ENCODE data around the gene STX3. TPM values are rescaled to one million over a fixed set of nuclear protein-coding genes. Genes with fewer than 3 reads are reported as not detected.
A peak's percentile ranks its signal among the peaks of the same experiment; 100 is the strongest.
"Not testable (repeated sequence)": the region's sequence is repeated elsewhere in the genome, so short reads cannot be mapped to it uniquely, and the experiment has no call there.

The STX3 gene
- total RNA-seq, 5 donors from 2014 or later (not counting 1 experiment from before 2014, with no cell fraction given): 8.9 to 13.3 (median 11.4) TPM

- peaks cover 6 to 16% of the 10 kb centered on the region in 2 experiments for H3K4me1 ChIP-seq (ENCODE audit: control insufficient read depth in 1 of 2, extremely low read depth in 1 of 2, insufficient read depth in 2 of 2, low read length in 2 of 2)
- ATAC-seq (replicated peaks in 1 of 4): no peak
- peaks cover 0 to 4% (median 3%) of the 10 kb centered on the region in 3 donors for H3K9me3 Mint-ChIP-seq
- H3K4me3 Mint-ChIP-seq: no peak overlapping the region
- DNase-seq: no peak
- POLR2A ChIA-PET: no interaction called here
- H3K36me3 Mint-ChIP-seq: no peaks in the 10 kb centered on the region
- H3K4me1 Mint-ChIP-seq: peaks cover 18 to 32% (median 29%) of the 10 kb centered on the region in 3 donors
- H3K27ac ChIP-seq (ENCODE audit: low read length): no peak overlapping the region
- peaks cover 0 to 5% of the 10 kb centered on the region in 2 donors for H3K36me3 ChIP-seq (ENCODE audit: control insufficient read depth in 2 of 2, extremely low read depth in 1 of 2, insufficient read depth in 1 of 2, low read length in 1 of 2)
- no CpG with 5 or more reads among the region's 1 CpG for WGBS (ENCODE audit: insufficient coverage)
- H3K4me3 ChIP-seq (ENCODE audit: control insufficient read depth in 1 of 2, extremely low read depth in 1 of 2, low read length in 1 of 2): no peak overlapping the region
- CTCF ChIA-PET: interaction anchor here in 1 of 2 donors (0.9 kb wide), 1 partner anchor 61 kb away, joined by 6 read pairs; no protein-coding TSS in a partner anchor
- H3K9me3 ChIP-seq: no peaks in the 10 kb centered on the region
- no peaks in the 10 kb centered on the region for H3K27me3 ChIP-seq (replicated peaks in 1 of 2; ENCODE audit: control insufficient read depth in 2 of 2, extremely low read depth in 1 of 2, insufficient read depth in 2 of 2, low read length in 1 of 2)
- no peak overlapping the region for H3K27ac Mint-ChIP-seq
- H3K27me3 Mint-ChIP-seq: no peaks in the 10 kb centered on the region
Measured at GRCh38 chr11:59813364-59813763, 58.2 kb downstream of the STX3 start.

- H3K4me3 Mint-ChIP-seq: peak overlapping the region in 1 of 3 donors; percentile 1
- no peaks in the 10 kb centered on the region for H3K36me3 Mint-ChIP-seq
- ChIA-PET CTCF (interaction anchor here in 1 of 2 donors (0.9 kb wide), 1 partner anchor 62 kb away, joined by 6 read pairs; no protein-coding TSS in a partner anchor), POLR2A (no interaction called here)
- Histone ChIP-seq H3K27ac (ENCODE audit: low read length) (no peak overlapping the region), H3K9me3 (no peaks in the 10 kb centered on the region), H3K27me3 (replicated peaks in 1 of 2; ENCODE audit: control insufficient read depth in 2 of 2, extremely low read depth in 1 of 2, insufficient read depth in 2 of 2, low read length in 1 of 2) (no peaks in the 10 kb centered on the region), H3K4me3 (ENCODE audit: control insufficient read depth in 1 of 2, extremely low read depth in 1 of 2, low read length in 1 of 2) (no peak overlapping the region), H3K4me1 (ENCODE audit: control insufficient read depth in 1 of 2, extremely low read depth in 1 of 2, insufficient read depth in 2 of 2, low read length in 2 of 2) (peaks cover 10 to 21% of the 10 kb centered on the region in 2 experiments), H3K36me3 (ENCODE audit: control insufficient read depth in 2 of 2, extremely low read depth in 1 of 2, insufficient read depth in 1 of 2, low read length in 1 of 2) (peaks cover 0 to under 1% of the 10 kb centered on the region in 2 donors)
- peak in 1 of 35 experiments; percentile 8 for DNase-seq
- no peak overlapping the region for H3K27ac Mint-ChIP-seq
- ATAC-seq (replicated peaks in 1 of 4): no peak
- no CpG with 5 or more reads among the region's 1 CpG for WGBS (ENCODE audit: insufficient coverage)
- peaks cover 0 to 4% (median 3%) of the 10 kb centered on the region in 3 donors for H3K9me3 Mint-ChIP-seq
- no peaks in the 10 kb centered on the region for H3K27me3 Mint-ChIP-seq
- peaks cover 24 to 35% (median 32%) of the 10 kb centered on the region in 3 donors for H3K4me1 Mint-ChIP-seq
Measured at GRCh38 chr11:59814021-59814420, 58.8 kb downstream of the STX3 start.

GRCh38 chr11:59815754-59816153, 60.6 kb downstream of the STX3 start:
- Mint-ChIP-seq H3K27ac (no peak overlapping the region), H3K27me3 (no peaks in the 10 kb centered on the region)

GRCh38 chr11:59816434-59816833, 61.3 kb downstream of the STX3 start:
- POLR2A ChIA-PET; H3K27me3 Mint-ChIP-seq; H3K4me1 ChIP-seq (ENCODE audit: control insufficient read depth in 1 of 2, extremely low read depth in 1 of 2, insufficient read depth in 2 of 2, low read length in 2 of 2); H3K4me3 Mint-ChIP-seq; H3K36me3 ChIP-seq (ENCODE audit: control insufficient read depth in 2 of 2, extremely low read depth in 1 of 2, insufficient read depth in 1 of 2, low read length in 1 of 2); H3K36me3 Mint-ChIP-seq; DNase-seq; H3K27ac ChIP-seq (ENCODE audit: low read length); H3K4me3 ChIP-seq (ENCODE audit: control insufficient read depth in 1 of 2, extremely low read depth in 1 of 2, low read length in 1 of 2); H3K27me3 ChIP-seq (replicated peaks in 1 of 2; ENCODE audit: control insufficient read depth in 2 of 2, extremely low read depth in 1 of 2, insufficient read depth in 2 of 2, low read length in 1 of 2); H3K9me3 Mint-ChIP-seq; ATAC-seq (replicated peaks in 1 of 4); H3K9me3 ChIP-seq; H3K27ac Mint-ChIP-seq: not testable (repeated sequence)
- no CpG with 5 or more reads among the region's 1 CpG for WGBS (ENCODE audit: insufficient coverage)
- H3K4me1 Mint-ChIP-seq: peaks cover 8 to 19% (median 18%) of the 10 kb centered on the region in 3 donors
- CTCF ChIA-PET: interaction anchor here in 1 of 2 donors (2.0 kb wide), 1 partner anchor 63 kb away, joined by 7 read pairs; no protein-coding TSS in a partner anchor

More at GRCh38 chr11:59815754-59816153, 60.6 kb downstream of the STX3 start:
- Mint-ChIP-seq H3K4me3 (no peak overlapping the region), H3K4me1 (peaks cover 14 to 26% (median 24%) of the 10 kb centered on the region in 3 donors), H3K36me3 (no peaks in the 10 kb centered on the region), H3K9me3 (peaks cover 0 to 4% (median 3%) of the 10 kb centered on the region in 3 donors)
- Histone ChIP-seq H3K4me1 (ENCODE audit: control insufficient read depth in 1 of 2, extremely low read depth in 1 of 2, insufficient read depth in 2 of 2, low read length in 2 of 2) (peaks cover 6 to 7% of the 10 kb centered on the region in 2 experiments), H3K36me3 (ENCODE audit: control insufficient read depth in 2 of 2, extremely low read depth in 1 of 2, insufficient read depth in 1 of 2, low read length in 1 of 2) (no peaks in the 10 kb centered on the region), H3K4me3 (ENCODE audit: control insufficient read depth in 1 of 2, extremely low read depth in 1 of 2, low read length in 1 of 2) (no peak overlapping the region), H3K27ac (ENCODE audit: low read length) (no peak overlapping the region), H3K9me3 (no peaks in the 10 kb centered on the region), H3K27me3 (replicated peaks in 1 of 2; ENCODE audit: control insufficient read depth in 2 of 2, extremely low read depth in 1 of 2, insufficient read depth in 2 of 2, low read length in 1 of 2) (no peaks in the 10 kb centered on the region)
- WGBS (ENCODE audit: insufficient coverage): no CpG with 5 or more reads among the region's 1 CpG
- ChIA-PET CTCF (interaction anchor here in 1 of 2 donors (0.6 to 2.0 kb wide), 3 partner anchors 9 to 104 kb away, joined by 3 to 7 read pairs (median 6); no protein-coding TSS in a partner anchor), POLR2A (no interaction called here)
- no peak for DNase-seq
- no peak for ATAC-seq (replicated peaks in 1 of 4)

GRCh38 chr11:59818572-59818971, 63.4 kb downstream of the STX3 start:
- no peaks in the 10 kb centered on the region for H3K27me3 Mint-ChIP-seq
- no peak overlapping the region for H3K4me3 ChIP-seq (ENCODE audit: control insufficient read depth in 1 of 2, extremely low read depth in 1 of 2, low read length in 1 of 2)
- peaks cover 13 to 21% (median 19%) of the 10 kb centered on the region in 3 donors for H3K4me1 Mint-ChIP-seq
- H3K4me1 ChIP-seq (ENCODE audit: control insufficient read depth in 1 of 2, extremely low read depth in 1 of 2, insufficient read depth in 2 of 2, low read length in 2 of 2): peaks cover 4 to 5% of the 10 kb centered on the region in 2 experiments
- peak overlapping the region in 1 of 2 donors; percentile 39 for H3K27ac Mint-ChIP-seq
- H3K27me3 ChIP-seq (replicated peaks in 1 of 2; ENCODE audit: control insufficient read depth in 2 of 2, extremely low read depth in 1 of 2, insufficient read depth in 2 of 2, low read length in 1 of 2): no peaks in the 10 kb centered on the region
- H3K36me3 ChIP-seq (ENCODE audit: control insufficient read depth in 2 of 2, extremely low read depth in 1 of 2, insufficient read depth in 1 of 2, low read length in 1 of 2): no peaks in the 10 kb centered on the region
- H3K27ac ChIP-seq (ENCODE audit: low read length): no peak overlapping the region
- WGBS (ENCODE audit: insufficient coverage): no CpG with 5 or more reads among the region's 4 CpGs
- H3K9me3 ChIP-seq: no peaks in the 10 kb centered on the region
- DNase-seq (no peak), ATAC-seq (replicated peaks in 1 of 4) (no peak)
- ChIA-PET CTCF (no interaction called here), POLR2A (no interaction called here)
- H3K36me3 Mint-ChIP-seq: no peaks in the 10 kb centered on the region
- no peak overlapping the region for H3K4me3 Mint-ChIP-seq
- no peaks in the 10 kb centered on the region for H3K9me3 Mint-ChIP-seq

- Mint-ChIP-seq H3K4me3 (no peak overlapping the region), H3K27ac (no peak overlapping the region), H3K9me3 (no peaks in the 10 kb centered on the region), H3K36me3 (no peaks in the 10 kb centered on the region), H3K4me1 (peaks cover 13 to 14% (median 14%) of the 10 kb centered on the region in 3 donors), H3K27me3 (peaks cover 0 to 6% of the 10 kb centered on the region in 2 donors)
- ChIA-PET POLR2A (no interaction called here), CTCF (interaction anchor here in 1 of 2 donors (0.6 to 1.0 kb wide), 2 partner anchors 96 to 428 kb away, joined by 3 to 4 read pairs; no protein-coding TSS in a partner anchor)
- ATAC-seq (replicated peaks in 1 of 4): peak; percentile 63 to 71 (median 70)
- 20% methylated on average over 1 of the region's 9 CpGs for WGBS (ENCODE audit: insufficient coverage)
- Histone ChIP-seq H3K4me1 (ENCODE audit: control insufficient read depth in 1 of 2, extremely low read depth in 1 of 2, insufficient read depth in 2 of 2, low read length in 2 of 2) (peaks cover 4 to 5% of the 10 kb centered on the region in 2 experiments), H3K4me3 (ENCODE audit: control insufficient read depth in 1 of 2, extremely low read depth in 1 of 2, low read length in 1 of 2) (no peak overlapping the region), H3K27me3 (replicated peaks in 1 of 2; ENCODE audit: control insufficient read depth in 2 of 2, extremely low read depth in 1 of 2, insufficient read depth in 2 of 2, low read length in 1 of 2) (no peaks in the 10 kb centered on the region), H3K9me3 (no peaks in the 10 kb centered on the region), H3K27ac (ENCODE audit: low read length) (no peak overlapping the region), H3K36me3 (ENCODE audit: control insufficient read depth in 2 of 2, extremely low read depth in 1 of 2, insufficient read depth in 1 of 2, low read length in 1 of 2) (no peaks in the 10 kb centered on the region)
- peak in 7 of 35 experiments; percentile 6 to 59 (median 9) for DNase-seq
Measured at GRCh38 chr11:59822989-59823566, 67.9 kb downstream of the STX3 start.
